Cardiac muscle cell (in vitro differentiated cells and primary cell): ENCODE data around the gene NXPH4. TPM values are rescaled to one million over a fixed set of nuclear protein-coding genes. Genes with fewer than 3 reads are reported as not detected.

Experiments
- DNase-seq, 2 donors: peaks; one replicate each; pipeline versions ENCODE4 v3.0.0 to v3.0.0-alpha.2; 2010 to 2017; ENCODE audit warnings: low read depth in 1 of 2, low spot score in 1 of 2
- H3K27ac ChIP-seq: fragments of 200-600 bp; sonication (generic); 2 replicates; pipeline ENCODE4 v1.5.1; 2016
- H3K27me3 ChIP-seq: fragments of 200-600 bp; sonication (generic); 2 replicates; pipeline ENCODE4 v1.6.0; 2016; ENCODE audit warnings: control low read depth
- H3K36me3 ChIP-seq: fragments of 200-600 bp; sonication (generic); 2 replicates; pipeline ENCODE4 v1.5.1; 2016; ENCODE audit warnings: control low read depth
- H3K4me1 ChIP-seq: fragments of 200-600 bp; sonication (generic); 2 replicates; pipeline ENCODE4 v1.8.1; 2017; ENCODE audit warnings: low read depth, mild to moderate bottlenecking, mixed run types
- H3K4me3 ChIP-seq: fragments of 200-600 bp; sonication (generic); 2 replicates; pipeline ENCODE4 v1.5.1; 2016; ENCODE audit warnings: mild to moderate bottlenecking
- H3K9me3 ChIP-seq: fragments of 200-600 bp; sonication (generic); 2 replicates; pipeline ENCODE4 v1.5.1; 2017; ENCODE audit warnings: low read depth, mild to moderate bottlenecking, control low read depth
- CTCF ChIP-seq: IDR thresholded peaks from 2 replicates; pipeline ENCODE4 v1.5.1; 2012; ENCODE audit warnings: low read depth, mild to moderate bottlenecking, low read length
- polyA plus RNA-seq: library from polyadenylated mRNA; unstranded; fragments of >200 nt; fragmentation: Nextera tagmentation; extraction: Ambion mirVana; gene quantifications from 2 replicates; pipeline ENCODE4 v1.2.1, GENCODE V29; 2016
- total RNA-seq: library from RNA; depleted of rRNA; stranded (reverse); fragments of >200 nt; gene quantifications from 2 replicates; pipeline ENCODE4 v1.2.3, GENCODE V29; 2016

The NXPH4 gene
- total and polyA plus RNA-seq, 2 experiments from 2014 or later: 0.61 to 0.80 TPM

GRCh38 chr12:57219993-57220754, 3.6 kb downstream of the NXPH4 start:
- peaks cover 100% of the 10 kb centered on the region for H3K27me3 ChIP-seq
- no peak for DNase-seq
- no peaks in the 10 kb centered on the region for H3K9me3 ChIP-seq
- TF ChIP-seq CTCF: no peak
- H3K27ac ChIP-seq: no peak overlapping the region
- H3K4me3 ChIP-seq: no peak overlapping the region
- no peaks in the 10 kb centered on the region for H3K4me1 ChIP-seq
- no peaks in the 10 kb centered on the region for H3K36me3 ChIP-seq

- no peaks in the 10 kb centered on the region for H3K9me3 ChIP-seq
- peaks cover 100% of the 10 kb centered on the region for H3K27me3 ChIP-seq
- DNase-seq: no peak
- H3K36me3 ChIP-seq: no peaks in the 10 kb centered on the region
- H3K4me3 ChIP-seq: no peak overlapping the region
- no peak overlapping the region for H3K27ac ChIP-seq
- no peak for TF ChIP-seq CTCF
- no peaks in the 10 kb centered on the region for H3K4me1 ChIP-seq
Observed at GRCh38 chr12:57220770-57221168, 4.2 kb downstream of the NXPH4 start.

GRCh38 chr12:57221169-57221917, 4.7 kb downstream of the NXPH4 start:
- no peak for DNase-seq
- no peak for TF ChIP-seq CTCF
- no peaks in the 10 kb centered on the region for H3K4me1 ChIP-seq
- H3K27me3 ChIP-seq: peaks cover 100% of the 10 kb centered on the region
- H3K36me3 ChIP-seq: no peaks in the 10 kb centered on the region
- no peak overlapping the region for H3K4me3 ChIP-seq
- no peaks in the 10 kb centered on the region for H3K9me3 ChIP-seq
- no peak overlapping the region for H3K27ac ChIP-seq

GRCh38 chr12:57222286-57223190, 5.9 kb downstream of the NXPH4 start:
- no peak for TF ChIP-seq CTCF
- no peak for DNase-seq
- H3K27ac ChIP-seq: no peak overlapping the region
- H3K9me3 ChIP-seq: no peaks in the 10 kb centered on the region
- H3K4me1 ChIP-seq: peaks cover 3% of the 10 kb centered on the region
- no peaks in the 10 kb centered on the region for H3K36me3 ChIP-seq
- peaks cover 100% of the 10 kb centered on the region for H3K27me3 ChIP-seq
- no peak overlapping the region for H3K4me3 ChIP-seq
